Erythroblast (primary cell): ENCODE data around the gene SLC13A1.

Source experiments
- GATA1 ChIP-seq: IDR thresholded peaks from 2 replicates; pipeline ENCODE4 v1.6.1; 2011; ENCODE audit warnings: low read depth, mild to moderate bottlenecking, control low read depth, low read length, moderate library complexity
- POLR2A ChIP-seq: IDR thresholded peaks from 2 replicates; pipeline ENCODE4 v1.6.1; 2011; ENCODE audit warnings: mild to moderate bottlenecking, low read length

GRCh38 chr7:123191132-123191531 is 8.6 kb downstream of the SLC13A1 start:
- TF ChIP-seq POLR2A (no peak), GATA1 (no peak)
